CD4-positive, alpha-beta T cell treated with Interleukin-2 at 100 ng/mL for 4 hours (primary cell): Measurements from ENCODE around the gene NRIP1.

Source experiments
- DNase-seq: peaks from one replicate; pipeline ENCODE4 v3.0.0-alpha.2; 2020; ENCODE audit warnings: low spot score

NRIP1 gene

DNA sequence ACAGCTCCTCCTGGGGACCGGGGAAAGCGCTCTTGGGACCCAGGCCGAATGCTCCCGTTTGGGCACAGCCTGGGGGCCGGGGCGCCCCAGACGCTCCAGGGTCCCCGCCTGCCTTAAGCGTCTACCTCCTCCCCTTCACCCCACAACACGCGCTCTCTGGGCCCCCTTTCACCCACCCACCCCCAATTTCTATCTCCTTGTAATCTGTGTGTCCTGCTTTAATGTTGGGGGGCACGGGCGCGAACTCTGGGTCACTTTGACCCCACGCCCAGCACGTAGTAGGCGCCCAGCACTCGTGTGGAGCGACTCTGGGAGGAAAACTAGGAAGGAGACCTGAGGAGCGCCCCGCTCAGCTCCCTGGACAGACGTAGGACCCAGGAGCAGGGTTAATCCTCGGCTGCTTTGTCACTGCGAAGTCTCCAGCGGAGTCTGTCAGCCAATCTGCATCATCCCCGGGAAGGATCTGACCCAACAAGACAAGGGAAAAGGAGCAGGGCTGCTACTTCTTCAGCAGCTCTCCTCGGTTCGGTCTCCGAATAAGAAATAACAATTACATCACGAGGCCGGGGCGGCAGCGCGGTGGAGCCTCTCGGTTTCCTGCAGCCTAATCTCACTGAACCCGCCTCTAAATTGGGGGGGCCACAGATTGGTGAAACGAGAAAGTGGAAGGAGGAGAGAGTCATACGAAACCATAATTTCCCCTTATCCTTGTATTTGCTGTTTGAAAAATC lies 757 bp upstream of the NRIP1 start:
- DNase-seq, result peak; percentile 73

DNA sequence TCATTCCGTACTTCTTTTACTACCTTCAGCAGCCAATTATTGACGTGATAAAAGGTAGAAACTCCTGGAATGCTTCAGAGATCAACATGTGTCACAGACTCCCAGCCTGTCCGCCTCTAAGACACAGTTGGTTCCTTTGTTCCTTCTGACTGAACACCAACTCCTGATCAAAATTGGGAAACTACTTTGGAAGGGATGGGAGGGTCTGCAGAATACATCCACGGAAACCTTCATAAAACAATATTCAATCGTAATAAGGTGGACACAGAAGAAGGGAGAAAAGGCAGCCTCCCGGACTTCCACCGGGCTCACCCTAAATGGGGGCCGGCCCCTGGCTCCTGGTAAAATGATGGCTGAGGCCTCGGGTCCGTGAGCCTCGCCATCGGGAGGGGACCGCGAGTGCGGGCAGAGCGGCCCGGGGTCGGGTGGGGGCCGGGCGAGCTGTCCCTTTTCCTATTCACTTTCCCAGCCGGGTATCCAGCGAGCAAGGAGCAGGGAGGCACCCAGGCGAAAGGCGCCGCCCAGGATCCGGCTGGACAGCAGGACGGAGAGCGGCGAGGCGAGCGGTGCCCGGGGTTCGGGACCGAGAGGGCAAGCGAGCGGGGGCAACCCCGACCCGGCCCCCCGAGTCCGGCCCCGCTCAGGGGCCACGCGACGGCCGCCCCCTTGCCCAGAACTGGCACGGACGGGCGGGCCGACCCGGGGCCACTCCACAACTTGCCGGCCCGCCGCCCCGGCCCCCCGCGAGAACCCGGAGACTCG lies 805 bp downstream of the NRIP1 start:
- DNase-seq, result peak; percentile 3

DNA sequence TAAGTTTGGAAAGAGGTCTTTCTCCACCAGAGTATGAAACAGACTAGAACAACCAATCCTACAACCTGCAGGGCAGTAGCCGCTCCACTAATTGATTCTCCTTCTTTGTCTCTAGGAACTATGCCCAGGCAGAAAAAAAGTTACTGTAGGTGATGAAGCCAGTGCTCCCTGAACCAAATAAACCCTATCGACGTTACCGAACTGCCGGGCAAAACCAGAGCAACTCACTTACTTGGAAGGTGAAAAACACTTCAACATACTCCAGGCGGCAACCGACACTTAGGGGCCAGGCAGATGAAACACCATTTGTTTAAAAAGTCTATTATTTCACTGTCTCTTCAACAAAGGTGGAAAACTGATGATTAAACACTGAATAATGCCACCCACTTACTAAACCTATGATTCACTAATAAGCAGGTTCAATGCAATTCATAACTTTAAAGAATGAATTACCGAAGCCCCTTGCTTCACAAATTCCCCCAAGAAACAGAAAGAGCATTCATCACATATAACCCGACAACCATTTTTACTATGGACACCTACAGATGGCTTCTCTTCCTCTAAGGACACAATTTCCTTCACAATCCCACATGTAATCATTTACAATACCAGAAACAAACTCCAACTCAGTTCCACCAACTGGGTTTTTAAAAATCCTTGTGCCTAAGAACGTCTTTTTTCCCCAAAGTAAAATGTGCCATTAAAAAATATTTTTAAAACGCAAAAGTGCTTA lies 1.6 kb downstream of the NRIP1 start:
- peak; percentile 16 for DNase-seq

DNA sequence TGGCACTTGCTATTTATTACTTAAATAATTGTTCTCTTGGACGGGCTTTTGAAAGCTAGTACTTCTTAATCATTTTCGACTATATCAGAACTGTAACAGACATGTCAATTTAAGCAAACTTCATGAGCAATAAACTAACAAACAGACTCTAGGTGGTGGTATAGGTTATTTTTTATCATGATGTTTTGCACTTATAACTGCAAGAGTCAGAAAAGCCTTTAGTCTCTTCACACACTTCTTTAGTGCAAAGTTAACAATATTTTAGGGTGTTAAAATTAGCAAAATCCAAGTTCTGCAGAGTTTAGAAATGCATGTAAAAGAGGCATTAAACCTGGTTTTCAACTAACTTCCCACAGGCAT lies 2.2 kb downstream of the NRIP1 start:
- DNase-seq, result peak; percentile 34

DNA sequence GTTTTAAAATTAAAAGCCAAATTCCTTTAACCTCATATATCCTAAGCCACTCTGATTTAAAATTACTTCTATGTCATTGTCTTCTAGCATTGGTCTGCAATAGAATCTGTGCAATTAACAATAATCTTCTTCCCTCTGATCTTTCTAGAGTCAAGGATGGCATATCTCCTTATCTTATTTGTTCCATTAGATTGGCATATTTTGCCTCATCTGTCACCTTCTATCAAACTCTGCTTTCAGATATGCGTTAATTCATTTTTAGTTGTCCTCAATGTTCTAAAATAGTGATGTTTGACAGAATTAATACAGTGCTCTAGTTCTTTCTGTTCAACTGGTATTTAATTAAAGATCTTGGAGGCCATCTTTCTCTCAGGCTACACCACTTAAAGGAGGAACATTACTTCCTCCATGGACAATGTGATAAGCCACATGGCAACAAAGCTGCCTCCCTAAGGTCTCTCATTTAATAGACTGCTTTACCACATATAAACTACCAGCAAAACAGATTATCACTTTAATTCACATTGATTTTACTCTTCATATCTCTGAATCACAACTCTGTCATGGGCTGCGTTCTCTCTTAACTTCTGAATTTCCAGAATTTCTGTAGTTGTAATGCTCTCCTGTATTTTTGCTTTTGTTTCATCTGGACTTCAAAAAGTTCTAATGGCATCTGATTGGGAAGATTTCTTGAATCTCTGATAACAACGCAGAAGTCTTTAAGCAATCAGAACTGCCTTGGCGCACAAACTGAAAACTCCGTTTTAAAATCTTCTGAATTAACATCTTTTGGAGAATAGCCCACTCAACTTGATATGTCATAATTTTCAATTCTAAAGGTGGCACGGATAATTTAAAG lies 2.8 kb downstream of the NRIP1 start:
- no peak for DNase-seq

DNA sequence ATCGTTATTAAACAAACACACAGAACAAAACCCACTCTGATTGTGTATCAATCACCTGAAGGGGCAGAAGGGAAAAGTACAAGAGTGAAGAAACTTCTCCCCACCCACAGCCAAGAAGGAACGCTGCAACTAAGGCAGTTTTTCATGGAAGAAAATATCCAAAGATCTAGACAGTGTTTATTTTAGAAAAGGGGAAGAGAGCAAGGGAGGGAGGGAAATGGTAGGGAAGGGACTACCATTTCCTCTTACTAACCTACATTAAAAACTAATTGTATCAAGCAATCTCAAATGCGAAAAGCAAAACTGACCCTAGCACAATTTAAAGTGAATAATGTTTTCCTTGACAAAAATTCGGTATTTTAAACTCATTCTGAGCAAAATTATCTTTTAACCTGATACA lies 3.5 kb downstream of the NRIP1 start:
- DNase-seq, result no peak

DNA sequence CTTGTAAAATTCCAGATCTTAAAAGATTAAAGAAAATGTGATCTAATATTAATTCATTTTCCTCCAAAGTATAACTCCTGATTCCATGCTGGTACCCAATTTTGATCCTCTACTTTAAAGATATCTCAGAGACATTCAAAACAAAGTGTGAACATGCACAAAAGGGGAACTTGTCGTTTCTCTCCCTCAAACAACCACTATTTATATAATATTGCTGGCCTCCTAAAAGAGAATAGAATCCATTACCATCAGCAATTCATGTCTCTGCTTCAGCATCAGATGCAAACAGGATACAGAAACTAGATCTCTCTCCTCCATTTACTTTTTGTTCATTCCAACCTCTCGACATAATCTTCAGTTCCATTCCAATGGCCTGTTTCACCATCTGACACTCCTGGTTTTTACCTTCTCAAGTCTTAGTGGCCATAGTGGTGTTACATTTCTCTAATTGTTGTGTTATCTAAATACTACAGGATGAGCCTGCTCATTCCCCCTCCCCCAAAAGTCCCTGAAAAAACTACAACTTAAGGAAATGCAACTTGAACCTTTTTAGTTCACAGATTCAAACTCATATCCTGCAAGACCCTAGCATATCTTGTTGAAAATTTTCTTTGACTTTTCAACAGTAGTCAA lies 4.1 kb downstream of the NRIP1 start:
- DNase-seq, result no peak

DNA sequence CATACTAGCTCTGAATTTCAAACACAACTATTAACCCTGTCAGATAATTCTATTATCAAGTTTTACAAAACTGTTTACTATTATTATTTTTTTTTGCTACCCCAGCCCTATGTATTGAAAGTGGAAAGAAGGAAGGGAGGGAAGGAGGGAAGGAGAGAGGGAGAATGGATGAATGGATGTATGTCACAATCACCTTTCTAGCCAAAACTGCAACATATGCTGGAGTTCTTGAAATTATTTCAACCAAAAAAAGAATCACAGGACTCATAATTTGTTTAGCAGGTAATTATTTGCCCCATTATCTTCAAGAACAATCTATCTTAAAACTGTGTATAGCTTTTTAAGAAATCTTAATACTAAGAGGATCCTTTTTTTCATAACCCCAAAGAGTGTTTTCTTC lies 5.4 kb downstream of the NRIP1 start:
- DNase-seq, result no peak

DNA sequence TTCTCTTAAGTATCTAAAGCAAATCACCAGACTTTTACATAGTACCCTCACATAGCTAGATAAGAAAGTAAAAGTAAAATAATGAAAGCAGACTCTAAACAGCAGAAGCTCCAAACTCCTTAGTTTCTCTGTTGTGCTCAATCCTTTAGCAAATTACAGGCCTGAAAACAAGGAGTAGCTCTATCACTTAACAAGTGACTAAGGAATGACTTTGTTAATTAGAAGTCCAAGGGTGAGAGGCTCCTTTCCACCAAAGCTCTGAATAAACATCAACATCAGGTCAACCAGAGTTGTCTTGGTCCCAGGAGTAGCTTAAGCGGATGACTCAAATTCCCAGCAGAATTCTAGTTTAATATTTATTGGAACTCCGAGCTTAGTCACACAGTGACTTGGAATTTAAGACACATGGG lies 5.9 kb downstream of the NRIP1 start:
- DNase-seq, result no peak

DNA sequence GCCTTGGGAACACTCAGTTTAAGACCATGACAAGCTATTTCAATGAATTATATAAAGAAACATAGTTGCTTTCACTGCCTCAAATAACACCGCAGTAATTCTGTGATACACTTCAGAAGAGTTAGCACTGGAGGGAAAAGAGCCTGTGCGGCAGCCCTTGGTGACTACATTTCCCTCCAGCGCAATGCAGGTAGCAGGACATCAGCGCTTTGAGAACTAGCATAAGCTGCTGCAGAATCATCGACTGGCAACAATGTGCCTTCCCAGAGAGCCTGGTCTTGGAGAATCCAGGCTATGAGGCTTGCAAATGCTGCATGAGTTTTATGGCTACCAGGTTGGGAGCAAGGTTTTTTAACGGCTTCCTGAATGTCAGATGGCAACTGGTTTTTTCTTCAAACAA lies 7.5 kb downstream of the NRIP1 start:
- no peak for DNase-seq

DNA sequence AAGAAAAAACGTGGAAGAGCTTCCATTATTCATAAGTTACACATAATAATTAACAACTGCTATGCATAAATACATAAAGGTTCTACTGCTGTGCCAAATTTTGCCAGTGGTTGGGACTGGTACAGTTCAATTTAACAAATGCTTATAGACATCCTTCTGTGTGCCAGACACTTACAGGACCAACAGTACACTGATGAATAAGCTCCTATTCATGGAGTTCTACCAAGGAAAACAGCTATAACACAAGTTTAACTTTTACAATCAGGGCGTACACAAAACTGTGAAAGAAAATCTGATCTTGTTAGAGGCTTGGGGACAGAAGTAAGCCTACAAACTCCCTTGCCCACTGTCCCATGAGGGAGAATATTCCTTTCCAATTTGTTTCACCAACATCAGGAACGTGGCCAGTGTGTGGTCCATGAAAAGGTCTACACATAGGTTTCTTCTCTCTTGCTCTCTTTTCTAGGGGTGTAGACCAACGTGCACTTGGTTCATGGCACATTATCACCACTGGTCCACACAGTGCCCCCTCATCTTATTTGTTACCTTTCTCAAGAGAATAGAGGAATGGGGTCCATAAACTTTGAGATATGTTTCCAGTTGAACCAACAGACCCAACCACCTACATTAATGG lies 10.1 kb downstream of the NRIP1 start:
- no peak for DNase-seq

DNA sequence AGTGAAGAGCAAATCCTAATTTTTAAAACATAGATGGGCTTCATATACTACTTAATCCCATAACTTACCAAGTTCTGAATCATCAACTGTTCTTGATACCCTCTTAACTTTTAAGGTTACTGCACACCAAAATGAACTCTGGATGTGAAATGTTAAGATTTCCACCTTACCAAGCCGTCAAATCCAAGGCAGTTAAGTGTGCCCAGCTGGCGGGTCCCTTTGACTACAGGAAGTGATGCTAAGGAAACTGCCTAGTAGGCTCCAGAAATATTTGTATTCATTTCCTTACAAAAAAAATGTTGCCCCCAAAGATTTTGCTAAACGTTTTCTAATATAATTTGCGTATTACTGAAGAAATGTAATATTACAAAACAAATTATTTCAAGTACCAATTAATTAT lies 10.7 kb downstream of the NRIP1 start:
- DNase-seq, result no peak

DNA sequence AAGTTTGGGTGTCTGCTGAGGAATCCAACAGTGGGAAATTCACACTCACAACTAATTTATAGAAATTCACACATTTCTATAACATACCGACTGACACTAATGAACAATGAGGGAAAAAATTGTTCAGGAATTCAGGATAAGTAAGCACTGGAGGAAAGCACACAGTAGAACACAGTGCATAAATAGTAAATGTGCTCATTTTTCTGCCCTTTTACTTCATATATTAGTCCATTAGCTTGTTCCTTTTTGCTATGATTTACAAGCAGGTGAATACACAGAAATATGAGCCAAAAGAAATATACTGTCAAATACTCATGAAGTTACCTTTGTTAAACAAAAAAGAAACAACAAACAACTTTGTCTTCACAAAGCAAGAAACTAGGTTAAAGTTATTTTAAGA lies 11.3 kb downstream of the NRIP1 start:
- no peak for DNase-seq

DNA sequence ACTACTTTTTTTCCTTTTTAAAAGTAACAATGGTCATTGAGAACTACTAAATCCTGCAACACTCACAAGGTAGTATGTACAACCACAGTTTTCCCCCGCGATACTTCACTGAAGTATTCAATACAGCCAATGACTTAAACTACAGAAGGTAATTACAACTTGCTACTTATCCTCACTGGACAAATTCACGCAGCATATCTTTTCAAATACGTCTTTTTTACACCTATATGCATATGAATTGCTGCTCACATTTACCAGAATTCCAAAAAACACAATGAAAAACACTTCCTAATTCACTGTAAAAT lies 12.4 kb downstream of the NRIP1 start:
- DNase-seq, result no peak

DNA sequence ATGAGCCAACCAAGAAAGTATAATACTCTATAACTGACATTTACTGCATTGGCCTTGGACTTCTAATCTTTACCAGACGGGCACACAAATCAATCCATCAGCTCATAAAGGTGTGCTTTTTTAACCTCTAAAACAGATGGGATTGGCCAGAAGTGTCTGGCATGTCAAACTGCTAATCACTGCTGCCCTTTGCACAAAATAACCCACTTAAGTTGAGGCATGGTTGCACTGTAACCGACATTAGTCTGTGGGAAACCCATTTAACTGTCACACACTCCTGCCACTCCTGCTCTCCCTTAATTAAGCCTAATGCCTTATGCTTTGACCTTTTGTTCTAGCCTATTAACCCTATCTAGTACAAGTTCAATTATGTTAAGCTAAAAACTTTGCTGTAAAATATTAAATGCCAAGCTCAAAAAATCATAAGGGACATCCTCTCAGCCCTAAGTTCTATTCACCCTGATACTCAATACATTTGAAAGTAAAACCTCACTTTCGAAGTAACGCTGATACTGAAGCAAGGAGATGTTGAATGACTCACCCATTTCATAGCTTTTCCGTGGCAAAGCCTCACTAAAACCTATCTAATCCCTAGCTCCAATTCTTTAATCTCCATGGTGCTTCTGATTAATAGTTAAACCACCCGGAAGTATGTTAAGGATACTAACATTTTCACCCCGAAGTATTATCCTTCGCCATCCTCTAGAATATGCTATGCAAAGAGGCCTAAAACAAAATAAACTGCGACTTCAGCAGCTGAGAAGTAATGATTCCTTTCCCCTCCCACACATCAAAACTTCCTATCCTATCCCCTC lies 12.9 kb downstream of the NRIP1 start:
- DNase-seq, result no peak

DNA sequence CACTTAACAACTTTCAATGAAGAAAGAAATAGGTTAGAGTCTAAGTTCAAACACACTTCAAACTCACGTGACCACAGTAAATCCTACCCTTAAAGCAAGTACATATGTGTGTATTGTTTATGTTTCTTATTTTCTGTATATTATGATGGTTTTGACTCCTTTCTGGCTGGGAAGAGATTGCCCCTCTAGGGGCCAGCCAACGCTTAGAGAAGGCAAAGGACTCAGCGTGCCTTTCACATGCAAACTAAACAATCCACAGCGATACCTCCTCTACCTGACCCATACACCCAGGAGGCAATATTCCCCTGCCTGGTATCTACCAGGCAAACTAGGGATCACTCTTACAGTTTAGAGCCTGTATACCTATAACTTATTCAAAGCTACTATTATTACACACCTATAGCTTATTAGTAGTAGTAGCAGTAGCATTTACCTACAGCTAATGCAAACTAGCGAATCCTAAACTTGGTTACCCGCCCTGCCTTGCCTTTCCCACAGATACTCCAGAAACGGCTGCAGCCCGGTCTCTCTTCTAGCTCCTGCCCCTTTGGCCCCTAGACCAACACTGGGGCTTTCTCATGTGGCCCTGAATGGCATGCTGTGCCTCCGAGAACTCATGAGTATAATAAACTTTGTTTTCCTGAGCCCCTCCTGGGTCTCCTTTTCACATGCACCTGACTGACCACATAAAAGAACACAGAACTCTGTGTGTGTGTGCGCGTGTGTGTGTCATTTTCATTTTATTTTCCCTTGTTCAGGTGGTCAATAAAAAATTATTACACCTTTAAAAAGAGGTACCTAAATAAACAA lies 14.0 kb downstream of the NRIP1 start:
- DNase-seq, result no peak

DNA sequence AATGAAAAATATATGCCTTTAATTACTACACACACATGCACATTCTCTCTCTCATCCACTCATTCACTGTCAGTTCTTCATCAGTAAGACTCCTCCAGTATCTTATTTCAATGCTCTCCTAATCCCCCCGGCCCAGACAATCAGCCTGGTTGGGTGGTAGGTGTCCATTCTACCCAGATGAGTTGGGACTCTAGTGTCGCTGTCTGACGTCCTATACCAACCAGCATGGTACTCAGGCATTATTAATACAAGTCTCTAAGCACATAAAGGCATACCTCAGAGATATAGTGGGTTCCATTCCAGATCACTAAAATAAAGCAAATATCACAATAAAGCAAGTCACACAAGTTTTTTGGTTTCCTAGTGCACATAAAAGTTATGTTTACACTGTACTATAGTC lies 19.8 kb downstream of the NRIP1 start:
- DNase-seq, result no peak

DNA sequence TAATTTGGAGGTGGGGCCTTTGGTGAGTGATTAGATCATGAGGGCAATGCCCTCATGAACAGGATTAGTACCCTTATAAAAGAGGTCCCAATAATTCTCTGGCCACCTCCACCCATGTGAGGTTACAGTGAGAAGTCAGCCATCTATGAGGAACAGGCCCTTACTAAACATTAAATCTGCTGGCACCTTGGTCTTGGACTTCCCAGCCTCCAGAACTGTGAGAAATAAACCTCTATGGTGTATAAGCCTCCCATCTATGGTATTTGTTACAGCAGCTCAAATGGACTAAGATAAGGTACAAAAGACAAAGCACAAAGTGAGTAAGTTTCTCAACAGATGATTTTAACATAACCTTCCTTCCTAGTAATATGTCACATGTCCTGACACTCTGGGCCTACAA lies 22.3 kb downstream of the NRIP1 start:
- no peak for DNase-seq

DNA sequence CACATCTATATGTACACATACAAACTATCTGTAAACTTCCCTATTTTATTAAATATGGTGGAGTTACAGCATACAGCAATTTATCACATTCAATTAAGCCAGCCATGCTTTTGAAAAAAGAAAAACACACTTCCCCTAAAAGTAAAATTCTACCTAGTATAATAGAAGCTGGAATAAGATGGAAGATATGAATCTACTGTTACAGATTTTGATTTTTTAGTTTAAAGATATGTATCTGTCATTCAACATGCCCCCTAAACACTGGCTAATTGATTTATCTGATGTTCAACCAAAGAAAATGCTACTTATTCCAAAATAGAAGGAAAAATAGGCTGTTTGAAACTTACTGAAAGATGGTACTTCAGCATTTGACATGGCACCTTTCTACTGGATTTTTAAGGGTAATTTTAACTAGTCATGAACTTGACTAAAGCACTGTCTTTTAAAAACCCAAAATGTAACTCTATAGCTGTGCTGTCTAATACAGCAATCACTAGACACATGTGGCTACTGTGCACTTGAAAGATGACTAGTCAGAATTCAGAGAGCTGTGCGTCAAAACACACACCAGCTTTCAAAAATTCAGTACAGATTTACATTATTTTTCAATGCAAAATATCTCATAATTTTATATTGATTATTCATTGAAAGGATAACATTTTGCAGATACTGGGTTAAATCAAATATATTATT lies 25.0 kb downstream of the NRIP1 start:
- DNase-seq, result no peak
